ENCODE data around the gene CALML4. TPM values are rescaled to one million over a fixed set of nuclear protein-coding genes. Genes with fewer than 3 reads are reported as not detected.

The CALML4 gene
- total RNA-seq, 2 donors from 2014 or later, result 4.5 to 18.8 TPM

- H3K36me3 ChIP-seq, result no peaks in the 10 kb centered on the region
- no peaks in the 10 kb centered on the region for H3K27me3 ChIP-seq (replicated peaks; ENCODE audit: insufficient read depth)
- no peaks in the 10 kb centered on the region for H3K9me3 ChIP-seq
- intact Hi-C loops (cut with DNase I), result no loop called here
- H3K4me3 ChIP-seq, result no peak overlapping the region
- H3K4me1 ChIP-seq (replicated peaks), result peaks cover 7% of the 10 kb centered on the region
- TF ChIP-seq CTCF (IDR thresholded peaks at IDR 0.05) (no peak), POLR2A (IDR thresholded peaks at IDR 0.05) (no peak), POLR2AphosphoS5 (IDR thresholded peaks at IDR 0.05) (no peak)
- WGBS, result 96% methylated on average over 8 of the region's 8 CpGs
- no peak for DNase-seq (ENCODE audit: low spot score)
- H3K27ac ChIP-seq, result no peak overlapping the region
These were observed 8.0 kb downstream of the CALML4 start for GRCh38 chr15:68197170-68197492.

- 81% methylated on average over 17 of the region's 17 CpGs for WGBS
- TF ChIP-seq POLR2AphosphoS5 (IDR thresholded peaks at IDR 0.05) (no peak), POLR2A (IDR thresholded peaks at IDR 0.05) (no peak), CTCF (IDR thresholded peaks at IDR 0.05) (no peak)
These were observed 8.5 kb downstream of the CALML4 start for GRCh38 chr15:68196445-68197169.

GRCh38 chr15:68195336-68196112, 9.6 kb downstream of the CALML4 start:
- WGBS, result 76% methylated on average over 8 of the region's 8 CpGs

More at GRCh38 chr15:68196445-68197169, 8.5 kb downstream of the CALML4 start:
- peaks cover 7% of the 10 kb centered on the region for H3K4me1 ChIP-seq (replicated peaks)
- intact Hi-C loops (cut with DNase I), result no loop called here
- no peaks in the 10 kb centered on the region for H3K36me3 ChIP-seq
- no peak overlapping the region for H3K27ac ChIP-seq
- H3K27me3 ChIP-seq (replicated peaks; ENCODE audit: insufficient read depth), result no peaks in the 10 kb centered on the region
- H3K9me3 ChIP-seq, result no peaks in the 10 kb centered on the region
- H3K4me3 ChIP-seq, result no peak overlapping the region
- DNase-seq (ENCODE audit: low spot score), result no peak

GRCh38 chr15:68192804-68193486, 12.2 kb downstream of the CALML4 start:
- no peaks in the 10 kb centered on the region for H3K36me3 ChIP-seq
- 85% methylated on average over 5 of the region's 5 CpGs for WGBS
- intact Hi-C loops (cut with DNase I), result no loop called here
- peaks cover 12% of the 10 kb centered on the region for H3K4me1 ChIP-seq (replicated peaks)
- no peak for DNase-seq (ENCODE audit: low spot score)
- H3K4me3 ChIP-seq, result no peak overlapping the region
- no peaks in the 10 kb centered on the region for H3K27me3 ChIP-seq (replicated peaks; ENCODE audit: insufficient read depth)
- TF ChIP-seq CTCF (IDR thresholded peaks at IDR 0.05), result no peak
- no peak for TF ChIP-seq POLR2A (IDR thresholded peaks at IDR 0.05)
- no peak for TF ChIP-seq POLR2AphosphoS5 (IDR thresholded peaks at IDR 0.05)
- no peak overlapping the region for H3K27ac ChIP-seq
- H3K9me3 ChIP-seq, result no peaks in the 10 kb centered on the region

More at GRCh38 chr15:68195336-68196112, 9.6 kb downstream of the CALML4 start:
- TF ChIP-seq CTCF (IDR thresholded peaks at IDR 0.05), result no peak
- no peak for TF ChIP-seq POLR2AphosphoS5 (IDR thresholded peaks at IDR 0.05)
- TF ChIP-seq POLR2A (IDR thresholded peaks at IDR 0.05), result no peak
- Histone ChIP-seq H3K27me3 (replicated peaks; ENCODE audit: insufficient read depth) (no peaks in the 10 kb centered on the region), H3K27ac (no peak overlapping the region), H3K4me3 (no peak overlapping the region), H3K9me3 (no peaks in the 10 kb centered on the region), H3K4me1 (replicated peaks) (peaks cover 6% of the 10 kb centered on the region), H3K36me3 (no peaks in the 10 kb centered on the region)
- intact Hi-C loops (cut with DNase I), result no loop called here
- DNase-seq (ENCODE audit: low spot score), result no peak

Data from prostate gland (tissue), 2 donors.